Germinal center (tissue), 1 donor: ENCODE data around the gene GNG12.

ENCODE experiments used
- DNase-seq: peaks from one replicate; pipeline ENCODE4 v3.0.0; 2012; ENCODE audit warnings: mixed read lengths, low spot score

Gene GNG12

GRCh38 chr1:67832737-67833601 lies at the start of gene GNG12:
GNG12 (minus strand) TSS chr1:67833467; CDS start chr1:67707686, 125,781 bp downstream.
- peak; percentile 23 for DNase-seq

- DNase-seq, result no peak
These were observed 49.1 kb upstream of the GNG12 start for GRCh38 chr1:67882196-67882958.

- DNase-seq, result no peak
These were observed 46.9 kb upstream of the GNG12 start for GRCh38 chr1:67880056-67880601.

- no peak for DNase-seq
These were observed 46.2 kb upstream of the GNG12 start for GRCh38 chr1:67879485-67879884.

- DNase-seq, result no peak
These were observed 41.3 kb upstream of the GNG12 start for GRCh38 chr1:67874501-67875111.

GRCh38 chr1:67869233-67869632 lies 36.0 kb upstream of the GNG12 start:
- DNase-seq, result no peak

GRCh38 chr1:67863637-67864036 lies 30.4 kb upstream of the GNG12 start:
- DNase-seq, result no peak

DNA sequence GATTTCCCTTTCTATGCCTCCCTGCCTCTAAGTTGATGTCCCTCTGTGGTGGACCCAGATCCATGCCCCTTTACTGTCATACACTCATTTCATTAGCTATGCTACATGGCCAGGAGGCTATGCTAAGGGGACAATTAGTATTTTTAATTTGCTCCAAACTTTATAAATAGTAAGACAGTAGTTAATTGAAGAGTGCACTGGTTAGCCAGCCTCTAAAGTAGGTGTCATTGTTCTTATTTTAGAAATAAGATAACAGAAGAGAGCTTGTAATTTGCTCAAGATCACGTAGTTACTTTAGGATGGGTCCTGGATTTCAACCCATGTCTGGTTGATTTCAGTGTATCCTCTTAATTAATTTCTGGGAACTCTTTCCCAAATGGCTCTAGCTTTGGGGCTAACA lies 29.4 kb upstream of the GNG12 start:
- DNase-seq, result no peak

GRCh38 chr1:67861856-67862516 lies 28.7 kb upstream of the GNG12 start:
- DNase-seq, result no peak

- DNase-seq, result no peak
These were observed 27.5 kb upstream of the GNG12 start for GRCh38 chr1:67860776-67861175.

GRCh38 chr1:67856921-67857320 lies 23.7 kb upstream of the GNG12 start:
- no peak for DNase-seq

DNA sequence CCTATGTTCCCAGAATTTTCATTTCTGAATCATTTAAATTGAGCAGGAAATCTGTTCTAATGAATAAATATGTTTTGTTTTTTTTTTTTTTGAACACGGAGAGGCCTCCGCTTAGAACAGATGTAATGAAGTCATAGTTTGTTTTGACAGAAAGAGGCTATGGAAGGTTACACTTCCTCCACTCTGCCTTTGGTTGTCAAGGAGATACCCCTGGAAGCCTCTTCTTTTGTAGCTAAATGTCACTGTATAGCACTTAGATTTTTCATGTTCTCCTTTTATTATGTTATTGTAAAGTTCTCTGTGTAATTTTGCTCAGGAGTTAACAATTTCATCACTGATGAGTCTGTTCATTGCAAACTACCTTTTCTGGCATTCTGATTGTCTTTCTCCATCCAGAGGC lies 22.7 kb upstream of the GNG12 start:
- DNase-seq, result no peak

DNA sequence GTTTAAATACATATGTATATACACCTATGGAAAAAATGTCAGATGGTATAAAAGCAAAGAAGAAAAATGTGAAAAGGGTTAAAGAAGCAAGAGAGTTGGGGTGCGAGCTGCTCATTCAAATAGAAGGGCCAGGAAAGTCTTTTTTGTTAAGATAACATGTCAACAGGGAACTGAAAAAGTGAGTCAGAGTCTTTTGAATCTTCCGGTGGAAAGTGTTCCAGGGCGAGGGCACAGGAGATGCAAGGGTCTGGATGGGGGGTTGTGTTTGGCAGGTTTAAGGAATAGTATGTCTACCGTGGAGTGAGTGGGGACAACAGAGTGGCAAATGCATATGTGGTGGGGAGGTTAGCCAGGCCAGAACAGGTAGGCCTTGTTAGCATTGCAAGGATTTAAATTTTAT lies 22.2 kb upstream of the GNG12 start:
- DNase-seq, result no peak

GRCh38 chr1:67853704-67854103 lies 20.4 kb upstream of the GNG12 start:
- peak; percentile 10 for DNase-seq

DNA sequence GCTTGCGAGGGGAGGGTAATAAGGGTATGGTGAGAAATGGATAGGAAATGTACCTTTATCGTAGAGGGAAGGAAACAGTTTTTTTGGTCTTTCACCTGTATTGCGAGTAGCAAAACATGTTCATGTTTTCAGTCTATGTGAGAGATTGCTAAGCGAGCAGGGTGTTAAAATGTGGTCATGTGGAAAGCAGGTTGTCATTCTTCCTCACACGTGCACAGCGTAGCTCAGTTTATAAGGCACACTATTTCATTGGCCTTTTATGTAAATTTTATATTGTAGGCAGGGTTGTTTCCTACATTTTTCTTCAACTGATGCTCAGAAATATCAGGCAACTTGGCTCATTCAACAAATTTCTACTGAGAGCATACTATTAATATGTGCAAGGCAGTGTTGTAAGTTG lies 18.5 kb upstream of the GNG12 start:
- DNase-seq, result no peak

DNA sequence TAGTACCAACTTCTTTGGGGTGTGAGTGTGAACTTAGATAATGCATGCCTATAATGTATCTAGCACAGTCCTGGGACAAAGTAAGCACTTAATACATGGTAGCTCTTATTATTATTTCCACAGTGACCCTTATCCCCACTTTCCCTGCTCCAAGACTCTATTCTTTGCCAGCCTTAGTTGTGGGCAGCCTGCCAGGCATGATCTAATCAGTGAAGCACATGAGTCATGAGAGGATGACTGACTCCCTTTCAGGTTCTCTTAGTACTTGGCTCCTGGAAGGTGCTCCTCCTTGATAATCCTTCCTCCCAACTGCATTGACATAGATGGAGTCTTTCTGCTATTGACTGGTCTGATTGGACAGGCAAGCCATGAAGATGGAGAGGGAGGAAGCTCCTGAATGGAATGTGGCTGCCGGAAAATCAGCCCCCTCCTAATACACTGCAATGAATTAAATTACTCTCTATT lies 17.4 kb upstream of the GNG12 start:
- DNase-seq, result no peak

DNA sequence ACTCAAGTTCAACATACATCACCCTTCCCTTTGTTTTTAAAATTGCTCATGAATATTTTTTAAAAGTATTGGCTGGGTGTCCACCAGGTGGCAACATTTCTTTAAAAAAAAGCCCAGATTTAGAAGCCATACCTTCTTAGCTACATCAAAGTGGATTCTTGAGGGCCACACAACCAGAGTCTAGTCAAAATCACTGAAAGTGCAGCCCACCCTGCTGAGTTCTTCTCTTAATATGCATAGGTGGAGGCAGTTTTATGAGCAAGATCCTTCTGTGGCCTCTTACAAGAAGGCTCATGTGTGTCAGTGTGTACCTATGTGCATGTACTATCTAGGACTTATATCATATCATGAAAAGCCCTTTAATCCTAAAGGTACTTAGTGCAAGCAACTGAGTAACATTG lies 16.9 kb upstream of the GNG12 start:
- DNase-seq, result peak; percentile 6

GRCh38 chr1:67847466-67847865 lies 14.2 kb upstream of the GNG12 start:
- no peak for DNase-seq

- DNase-seq, result no peak
These were observed 13.3 kb upstream of the GNG12 start for GRCh38 chr1:67846538-67846937.

DNA sequence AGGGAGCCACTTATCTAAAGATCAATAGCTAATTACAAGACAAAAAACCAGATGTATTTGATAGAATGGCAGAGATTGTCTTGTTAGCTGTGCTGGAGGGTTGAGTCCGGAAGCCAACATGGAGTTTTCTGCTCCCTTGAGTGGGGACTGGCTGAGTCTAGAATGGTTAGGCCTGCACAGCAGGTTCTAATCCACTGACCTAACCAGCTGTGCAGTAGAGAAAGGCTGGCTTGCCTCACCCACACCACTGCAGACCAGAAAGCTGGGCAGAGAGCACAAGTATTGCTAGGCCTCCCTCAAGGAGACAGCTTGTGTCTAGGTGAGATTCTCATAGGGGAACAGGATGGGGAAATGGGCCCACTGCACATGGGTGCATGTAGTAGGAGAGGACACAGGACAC lies 11.7 kb upstream of the GNG12 start:
- no peak for DNase-seq

GRCh38 chr1:67843746-67844145 lies 10.5 kb upstream of the GNG12 start:
- DNase-seq, result no peak

GRCh38 chr1:67843331-67843730 lies 10.1 kb upstream of the GNG12 start:
- DNase-seq, result no peak
